Activated CD4-positive, alpha-beta T cell treated with anti-CD3 and anti-CD28 coated beads, Interleukin-2, amount 50 U/mL, for 16 hours (primary cell): Measurements from ENCODE around the gene NPHP4.

Source experiments
- DNase-seq: peaks from one replicate; pipeline ENCODE4 v3.0.0-alpha.2; 2020

The NPHP4 gene

GRCh38 chr1:6003568-6004411 is 11.6 kb upstream of the NPHP4 start:
- no peak for DNase-seq

DNA sequence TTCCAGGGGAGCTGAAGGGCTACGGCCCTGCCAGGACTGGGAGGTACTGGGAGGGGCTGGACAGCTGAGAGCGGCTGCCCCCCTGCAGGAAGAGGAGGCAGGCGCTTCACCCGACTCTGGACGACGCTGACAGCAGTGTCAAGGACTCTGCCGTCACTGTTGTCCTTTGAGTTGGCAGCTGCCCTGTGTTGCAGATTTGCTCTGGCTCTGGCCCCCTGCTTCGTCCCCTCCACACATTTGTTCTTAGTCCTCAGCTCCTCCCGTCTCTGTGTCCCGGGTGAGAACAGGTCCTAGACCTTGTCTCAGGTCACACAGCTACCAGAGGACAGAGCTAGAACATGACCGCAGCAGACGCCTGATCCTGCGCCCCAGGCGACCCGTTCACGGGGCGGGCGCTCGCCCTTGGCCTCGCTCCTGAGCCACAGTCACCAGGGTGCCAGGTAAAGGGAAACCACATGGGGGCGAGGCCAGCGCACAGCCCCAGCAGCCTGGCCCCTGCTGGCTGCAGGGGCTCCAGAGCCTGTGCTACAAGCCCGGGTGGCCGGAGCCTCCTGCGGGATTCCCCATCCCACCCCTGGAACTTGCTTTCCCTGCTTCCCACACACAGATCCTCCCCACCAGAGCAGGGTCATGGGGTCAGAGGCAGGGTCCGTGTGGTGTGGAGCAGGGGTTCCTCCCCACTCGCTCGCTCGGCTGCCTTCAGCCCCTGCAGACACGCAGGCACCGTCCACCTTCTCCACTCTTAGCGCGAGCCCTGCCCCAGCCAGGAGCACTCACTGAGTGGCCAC is 10.7 kb upstream of the NPHP4 start:
- no peak for DNase-seq

DNA sequence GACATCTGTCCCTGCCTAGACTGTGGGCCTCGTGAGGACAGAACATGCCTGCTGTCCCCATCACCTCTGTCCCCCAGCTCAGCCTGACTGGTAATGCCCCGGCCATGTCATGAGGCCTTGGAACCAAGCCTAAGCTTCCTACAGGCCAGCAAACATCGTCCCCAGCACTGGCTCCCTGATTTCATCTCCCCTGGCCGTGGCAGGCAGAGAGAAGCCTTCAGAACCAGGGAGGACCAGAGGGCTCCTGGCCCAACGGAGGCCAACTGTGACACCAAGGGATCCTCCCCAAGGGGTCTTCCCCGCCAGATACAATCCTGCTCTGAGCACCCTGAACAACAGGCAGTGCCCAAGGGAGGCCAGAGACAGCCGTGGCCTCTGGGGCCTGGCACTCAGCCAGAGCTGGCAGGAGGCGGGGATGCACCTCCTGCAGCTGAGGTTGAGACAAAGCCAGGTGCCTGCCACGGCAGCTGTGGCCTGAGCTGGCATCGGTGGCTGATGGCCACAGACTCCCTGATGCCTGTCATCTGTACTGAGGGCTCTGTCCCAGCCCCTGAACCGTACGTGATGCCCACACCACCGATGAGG is 9.9 kb upstream of the NPHP4 start:
- DNase-seq = no peak

GRCh38 chr1:6000444-6001288 is 8.4 kb upstream of the NPHP4 start:
- DNase-seq = no peak

DNA sequence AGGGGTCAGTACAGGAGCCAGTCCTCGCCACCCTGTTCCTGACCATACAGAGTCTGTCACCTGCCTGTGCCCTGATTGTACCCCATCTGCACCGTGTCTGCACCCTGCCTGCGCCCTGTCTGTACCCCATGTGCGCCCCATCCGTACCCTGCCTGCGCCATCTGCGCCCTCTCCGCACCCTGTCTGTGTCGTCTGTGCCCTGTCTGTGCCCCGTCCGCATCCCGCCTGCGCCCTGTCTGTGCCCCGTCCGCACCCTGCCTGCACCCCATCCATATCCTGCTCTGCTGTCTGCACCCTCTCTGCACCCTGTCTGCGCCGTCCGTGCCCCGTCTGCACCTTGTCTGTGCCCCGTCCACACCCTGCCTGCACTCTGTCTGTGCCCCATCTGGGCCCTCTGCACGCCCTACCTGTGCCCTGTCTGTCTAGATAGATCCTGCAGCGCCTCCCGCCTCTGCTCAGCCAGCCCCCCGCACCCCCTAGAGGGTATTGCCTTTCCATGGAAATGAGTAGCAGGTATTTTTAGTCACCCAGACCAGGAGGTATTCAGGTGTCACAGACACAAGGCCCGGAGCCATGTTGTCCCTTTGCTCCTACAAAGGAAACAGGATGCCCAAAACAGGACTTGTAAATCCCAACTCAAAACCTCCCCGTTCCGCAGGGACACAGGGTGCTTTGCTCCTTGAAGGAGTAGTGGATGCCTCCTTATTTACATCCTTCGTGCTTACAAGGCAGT is 7.7 kb upstream of the NPHP4 start:
- DNase-seq = no peak

DNA sequence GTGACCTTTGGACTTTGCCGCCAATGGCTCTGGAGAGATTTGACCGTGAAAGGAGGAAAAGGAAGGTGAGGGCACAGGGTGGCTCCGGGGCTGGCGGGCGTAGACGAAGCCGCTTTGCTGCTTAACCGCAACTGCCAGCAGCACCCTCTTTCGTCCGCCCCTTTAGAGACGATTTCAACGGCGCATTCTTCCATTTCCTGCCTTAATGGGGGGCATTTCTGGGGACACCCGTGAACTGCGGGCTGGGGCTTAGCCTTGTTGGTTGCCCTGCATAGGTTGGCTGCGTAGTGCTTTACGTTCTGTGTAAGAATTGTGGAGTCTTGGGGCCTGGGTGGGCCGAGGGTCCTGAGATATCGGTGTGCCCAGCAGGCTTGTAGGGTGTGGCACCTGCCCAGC is 6.7 kb upstream of the NPHP4 start:
- DNase-seq = no peak

- DNase-seq = no peak
These were observed 6.1 kb upstream of the NPHP4 start for GRCh38 chr1:5998051-5998905.

DNA sequence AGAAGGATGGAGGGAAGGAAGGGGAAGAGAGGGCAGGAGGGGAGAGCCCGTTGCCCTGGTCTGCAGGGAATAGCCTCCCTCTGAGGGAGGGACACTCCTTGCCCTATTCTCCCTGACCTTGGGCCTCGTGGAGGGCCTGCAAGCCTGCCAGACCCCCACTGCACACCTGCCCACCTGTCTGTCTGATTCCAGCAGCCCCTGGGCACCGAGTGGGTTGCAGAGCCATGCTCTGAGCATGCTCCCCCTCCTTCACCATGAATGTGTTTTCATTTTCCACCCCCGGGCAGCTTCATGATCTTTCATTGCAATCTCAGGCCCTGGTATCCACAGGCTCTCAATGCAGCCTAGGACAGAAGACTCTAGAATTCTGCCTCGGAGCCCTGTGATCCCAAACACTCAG is 5.1 kb upstream of the NPHP4 start:
- no peak for DNase-seq

DNA sequence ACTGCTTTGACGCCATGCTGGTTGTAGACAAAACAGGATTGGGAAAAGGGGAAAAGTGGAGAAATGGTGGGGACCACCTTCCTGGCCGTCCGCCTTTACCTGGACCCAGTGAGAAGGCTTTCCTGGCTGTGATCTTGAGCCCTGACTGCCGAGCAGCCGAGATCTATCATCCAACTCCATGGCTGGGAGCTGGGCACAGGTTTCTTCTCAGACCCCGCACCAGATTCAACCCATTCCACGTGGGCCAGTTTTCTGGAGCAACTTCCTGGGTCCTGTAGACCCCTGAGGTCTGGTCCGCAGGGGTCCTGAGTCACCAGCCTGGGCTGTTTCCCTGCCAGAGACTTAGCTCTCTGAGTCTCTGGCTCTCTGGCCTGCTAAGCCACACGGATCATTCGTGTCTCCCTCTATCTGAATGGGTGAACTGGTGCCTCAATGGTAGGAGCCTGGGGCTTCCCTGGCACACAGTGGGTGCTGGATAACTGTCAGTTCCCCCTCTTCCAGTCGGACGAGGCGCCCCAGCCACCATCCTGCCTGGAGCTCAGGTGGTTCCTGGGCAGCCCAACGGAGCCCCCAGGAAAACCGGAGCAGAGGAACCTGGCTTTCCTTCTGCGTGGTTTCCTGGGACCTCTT is 4.5 kb upstream of the NPHP4 start:
- no peak for DNase-seq

- no peak for DNase-seq
These were observed 3.8 kb upstream of the NPHP4 start for GRCh38 chr1:5995871-5996630.

- peak; percentile 82 for DNase-seq
These were observed 2.7 kb upstream of the NPHP4 start for GRCh38 chr1:5994713-5995621.

DNA sequence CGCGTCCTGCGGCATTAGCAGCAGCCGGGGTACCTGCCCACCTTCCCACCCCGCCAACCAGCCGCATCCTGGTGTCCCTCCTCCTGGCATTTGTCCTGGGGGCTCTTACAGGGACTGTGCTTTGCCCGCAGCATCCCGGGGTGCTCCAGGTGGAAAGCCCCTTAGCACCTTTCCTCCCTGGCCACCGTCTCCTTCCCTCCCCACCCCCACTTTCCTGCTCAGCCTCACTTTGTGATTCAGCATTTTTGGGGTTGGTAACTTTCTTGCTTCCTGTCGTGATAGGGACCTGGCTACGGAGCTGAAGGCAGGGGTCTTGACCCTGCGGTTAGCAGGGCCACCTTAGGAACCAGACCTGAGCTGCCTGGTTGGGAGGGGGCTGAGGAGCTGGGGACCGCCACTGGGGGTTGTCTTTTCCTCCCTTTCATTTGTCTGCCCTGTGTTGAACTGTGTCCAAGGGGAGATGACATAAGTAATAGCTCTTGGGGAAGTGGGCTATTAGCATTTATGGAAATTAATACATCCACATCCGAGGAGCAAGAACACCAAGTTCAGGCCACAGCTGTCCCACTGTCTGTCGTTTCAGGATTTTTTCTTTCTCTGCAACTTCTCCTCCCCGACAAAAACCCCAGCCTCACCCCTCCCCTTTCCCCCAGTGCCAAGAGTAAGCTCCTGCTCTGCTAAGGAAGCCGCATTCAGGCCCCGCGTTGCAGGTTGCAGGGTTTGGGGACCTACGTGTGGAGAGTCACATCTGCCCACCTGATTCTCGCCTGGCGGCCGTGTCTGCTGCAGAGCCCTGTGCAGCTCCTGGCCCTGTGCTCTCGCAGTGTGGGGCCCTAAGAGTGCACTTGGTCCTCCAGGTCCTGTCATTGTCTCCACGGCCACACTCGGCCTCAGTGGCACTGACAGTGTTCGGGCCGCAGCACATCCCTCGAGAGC is 1.6 kb upstream of the NPHP4 start:
- DNase-seq = peak; percentile 59

DNA sequence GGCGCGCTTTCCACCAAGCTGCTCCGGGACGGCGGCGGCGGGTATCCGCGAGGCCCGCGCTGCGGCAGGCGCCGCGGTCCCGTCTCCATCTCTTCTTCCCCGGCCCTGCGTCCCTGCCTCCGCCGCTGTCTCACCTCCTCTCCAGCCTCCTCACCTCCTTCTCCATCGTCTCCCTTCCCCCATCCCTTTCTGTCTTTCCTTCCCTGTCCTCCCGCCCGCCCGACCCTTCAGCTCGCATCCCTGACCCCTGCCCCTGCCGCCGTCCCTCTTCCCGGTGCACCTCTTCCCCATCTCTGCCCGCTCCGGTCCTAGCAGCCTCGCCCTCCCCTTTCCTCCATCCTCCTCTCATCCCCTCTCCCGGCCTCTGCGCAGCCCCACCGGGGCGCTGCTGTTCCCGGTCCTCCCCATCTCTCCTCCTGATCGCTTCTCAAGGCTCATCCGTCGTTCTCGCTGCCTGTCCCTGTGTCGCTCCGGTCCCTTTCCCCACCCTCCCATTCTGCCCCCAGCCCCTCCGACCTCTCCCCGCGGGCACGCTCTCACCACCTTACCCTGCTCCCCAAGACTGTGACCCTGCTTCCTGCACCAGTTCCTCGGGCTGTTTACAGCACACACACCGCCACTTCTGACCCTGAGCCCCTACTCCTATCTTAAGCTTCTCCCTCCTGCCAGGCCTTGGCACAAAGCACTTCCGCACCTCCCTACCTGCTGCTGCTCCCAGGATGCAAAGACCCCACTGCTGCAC is 760 bp upstream of the NPHP4 start:
- DNase-seq = peak; percentile 25

- DNase-seq = peak; percentile 30
These were observed 722 bp downstream of the NPHP4 start for GRCh38 chr1:5991381-5992025.

GRCh38 chr1:5990913-5991312 is 1.3 kb downstream of the NPHP4 start:
- DNase-seq = no peak

GRCh38 chr1:5989731-5990271 is 2.4 kb downstream of the NPHP4 start:
- DNase-seq = no peak
